Uterus (tissue), 2 donors: ENCODE measurements around the gene SOCS7.

Experiments used
- POLR2A ChIP-seq, 2 donors: fragments of 450-650 bp; IDR thresholded peaks; one replicate each; pipeline ENCODE4 v1.6.1; 2016; ENCODE audit warnings: antibody characterized with exemption in 2 of 2, mild to moderate bottlenecking in 1 of 2, moderate library complexity in 1 of 2
- TF ChIP-seq, protein P1 (sequence below), 4 experiments: fragments of 200-600 bp in 2 of 4; fragments of 450-650 bp in 2 of 4; sonication (generic) in 2 of 4; IDR thresholded peaks; one replicate each; pipeline ENCODE4 v1.5.1; 2016 to 2019; ENCODE audit warnings: antibody characterized with exemption in 4 of 4, mild to moderate bottlenecking in 2 of 4, moderate library complexity in 1 of 4

- TF ChIP-seq, protein P1, sequence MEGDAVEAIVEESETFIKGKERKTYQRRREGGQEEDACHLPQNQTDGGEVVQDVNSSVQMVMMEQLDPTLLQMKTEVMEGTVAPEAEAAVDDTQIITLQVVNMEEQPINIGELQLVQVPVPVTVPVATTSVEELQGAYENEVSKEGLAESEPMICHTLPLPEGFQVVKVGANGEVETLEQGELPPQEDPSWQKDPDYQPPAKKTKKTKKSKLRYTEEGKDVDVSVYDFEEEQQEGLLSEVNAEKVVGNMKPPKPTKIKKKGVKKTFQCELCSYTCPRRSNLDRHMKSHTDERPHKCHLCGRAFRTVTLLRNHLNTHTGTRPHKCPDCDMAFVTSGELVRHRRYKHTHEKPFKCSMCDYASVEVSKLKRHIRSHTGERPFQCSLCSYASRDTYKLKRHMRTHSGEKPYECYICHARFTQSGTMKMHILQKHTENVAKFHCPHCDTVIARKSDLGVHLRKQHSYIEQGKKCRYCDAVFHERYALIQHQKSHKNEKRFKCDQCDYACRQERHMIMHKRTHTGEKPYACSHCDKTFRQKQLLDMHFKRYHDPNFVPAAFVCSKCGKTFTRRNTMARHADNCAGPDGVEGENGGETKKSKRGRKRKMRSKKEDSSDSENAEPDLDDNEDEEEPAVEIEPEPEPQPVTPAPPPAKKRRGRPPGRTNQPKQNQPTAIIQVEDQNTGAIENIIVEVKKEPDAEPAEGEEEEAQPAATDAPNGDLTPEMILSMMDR (IDR thresholded peaks at IDR 0.05), result no peak
- no peak for TF ChIP-seq POLR2A (IDR thresholded peaks at IDR 0.05)
Observed at GRCh38 chr17:38425031-38425430, 73.4 kb downstream of the SOCS7 start.
